Measurements from ENCODE around the gene RPL36. TPM values are rescaled to one million over a fixed set of nuclear protein-coding genes. Genes with fewer than 3 reads are reported as not detected.

RPL36 gene
- total RNA-seq, 4 donors from 2014 or later, result 572 to 1,565 (median 1,059) TPM

GRCh38 chr19:5677580-5677979 is 12.5 kb upstream of the RPL36 start:
- intact Hi-C loops (cut with DNase I), result no loop called here
- Histone ChIP-seq H3K4me1 (peaks cover 5 to 24% (median 12%) of the 10 kb centered on the region in 3 donors), H3K9me3 (no peaks in the 10 kb centered on the region), H3K27me3 (no peaks in the 10 kb centered on the region), H3K27ac (no peak overlapping the region), H3K36me3 (peaks cover 0 to 12% (median 0%) of the 10 kb centered on the region in 3 donors), H3K4me3 (no peak overlapping the region)
- no peak for TF ChIP-seq POLR2A (IDR thresholded peaks at IDR 0.05)
- WGBS, 2 donors, result 86% methylated on average over 1 to 3 of the region's 9 CpGs
- no peak for DNase-seq

DNA sequence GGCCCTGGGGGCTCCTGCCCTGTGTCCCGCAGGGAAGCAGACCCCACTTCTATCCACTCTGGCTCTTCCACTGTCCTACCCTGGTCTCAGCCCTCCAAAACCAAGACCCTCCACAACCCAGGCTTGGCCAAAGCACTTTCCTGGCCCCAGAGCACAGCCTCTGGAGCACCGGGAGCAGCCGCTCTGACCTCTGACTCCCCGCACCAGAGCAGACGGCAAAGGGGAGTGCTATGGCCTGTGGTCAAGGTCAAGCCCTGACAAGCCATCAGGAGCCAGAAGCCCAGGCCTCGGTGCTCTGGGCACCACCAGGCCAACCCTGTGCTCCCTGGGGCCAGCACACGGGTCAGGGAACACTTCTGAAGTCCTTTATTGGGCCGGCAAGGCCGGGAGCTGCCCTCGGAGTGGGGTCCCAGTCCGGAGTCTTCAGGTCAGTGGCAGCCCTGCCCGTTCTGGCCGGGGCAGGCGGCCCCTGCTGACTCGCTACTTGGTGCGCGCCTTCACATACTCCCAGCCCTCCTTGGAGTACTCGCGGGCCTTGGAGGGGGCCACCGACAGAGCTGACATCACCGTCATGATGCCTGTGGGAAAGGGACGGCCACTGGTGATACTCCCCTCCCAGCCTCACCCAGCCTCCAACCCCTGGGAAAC is 11.9 kb upstream of the RPL36 start:
- intact Hi-C loops (cut with DNase I), result no loop called here

DNA sequence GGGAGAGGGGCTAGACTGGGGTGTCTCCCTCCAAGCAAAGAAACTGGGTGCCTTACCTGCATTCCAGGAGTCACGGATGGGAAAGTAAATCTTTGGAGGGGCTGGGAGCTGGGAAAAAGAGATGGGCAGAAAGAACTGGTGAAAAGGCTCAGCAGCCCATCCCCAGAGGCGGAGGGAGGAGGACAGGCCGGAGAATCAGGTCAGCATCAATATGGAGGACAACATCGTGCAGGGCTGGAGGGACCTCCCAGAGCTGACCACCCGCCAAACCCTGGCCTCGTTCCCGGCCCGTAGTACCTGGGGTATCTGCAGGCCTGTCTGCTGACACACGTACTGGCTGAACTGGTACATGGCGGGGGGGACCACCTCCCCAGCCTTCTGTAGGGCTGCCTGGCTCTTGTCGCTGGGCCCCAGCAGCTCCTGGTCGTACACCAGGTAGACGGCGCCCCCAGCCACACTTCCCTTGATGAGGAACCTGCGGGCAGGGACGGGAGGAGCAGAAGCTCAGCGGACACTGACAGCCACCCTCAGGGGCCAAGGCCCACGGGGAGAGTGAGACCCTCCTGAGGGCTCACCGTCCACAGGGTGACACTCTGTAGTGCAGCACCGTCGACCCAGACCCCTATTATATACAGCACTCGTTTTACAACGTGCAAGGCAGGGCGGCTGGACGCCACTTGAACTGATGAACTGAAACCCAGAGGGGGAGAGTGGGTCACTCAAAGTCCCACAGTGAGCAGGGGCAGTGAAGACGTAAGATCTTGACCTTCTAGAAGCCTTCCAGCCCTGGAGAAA is 10.6 kb upstream of the RPL36 start:
- 20 to 40% methylated on average over 5 to 10 of the region's 26 CpGs for WGBS, 2 donors
- H3K27me3 ChIP-seq, result no peaks in the 10 kb centered on the region
- H3K36me3 ChIP-seq, result peaks cover 0 to 12% (median 0%) of the 10 kb centered on the region in 3 donors
- peaks cover 5 to 24% (median 12%) of the 10 kb centered on the region in 3 donors for H3K4me1 ChIP-seq
- peak overlapping the region; percentile 85 to 96 (median 92) for H3K4me3 ChIP-seq
- intact Hi-C loops (cut with DNase I), result loop anchor here (10.0 kb wide), 1 partner anchor 55 kb away; the partner anchor contains the start of genes SAFB and SAFB2
- H3K27ac ChIP-seq, result peak overlapping the region; percentile 90 to 97 (median 92)
- DNase-seq, result no peak
- no peaks in the 10 kb centered on the region for H3K9me3 ChIP-seq
- TF ChIP-seq, protein P1, sequence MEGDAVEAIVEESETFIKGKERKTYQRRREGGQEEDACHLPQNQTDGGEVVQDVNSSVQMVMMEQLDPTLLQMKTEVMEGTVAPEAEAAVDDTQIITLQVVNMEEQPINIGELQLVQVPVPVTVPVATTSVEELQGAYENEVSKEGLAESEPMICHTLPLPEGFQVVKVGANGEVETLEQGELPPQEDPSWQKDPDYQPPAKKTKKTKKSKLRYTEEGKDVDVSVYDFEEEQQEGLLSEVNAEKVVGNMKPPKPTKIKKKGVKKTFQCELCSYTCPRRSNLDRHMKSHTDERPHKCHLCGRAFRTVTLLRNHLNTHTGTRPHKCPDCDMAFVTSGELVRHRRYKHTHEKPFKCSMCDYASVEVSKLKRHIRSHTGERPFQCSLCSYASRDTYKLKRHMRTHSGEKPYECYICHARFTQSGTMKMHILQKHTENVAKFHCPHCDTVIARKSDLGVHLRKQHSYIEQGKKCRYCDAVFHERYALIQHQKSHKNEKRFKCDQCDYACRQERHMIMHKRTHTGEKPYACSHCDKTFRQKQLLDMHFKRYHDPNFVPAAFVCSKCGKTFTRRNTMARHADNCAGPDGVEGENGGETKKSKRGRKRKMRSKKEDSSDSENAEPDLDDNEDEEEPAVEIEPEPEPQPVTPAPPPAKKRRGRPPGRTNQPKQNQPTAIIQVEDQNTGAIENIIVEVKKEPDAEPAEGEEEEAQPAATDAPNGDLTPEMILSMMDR (IDR thresholded peaks at IDR 0.05), result no peak
- TF ChIP-seq POLR2A (IDR thresholded peaks at IDR 0.05), result no peak

More for the DNA sequence above, 11.9 kb upstream of the RPL36 start:
- H3K27ac ChIP-seq, result no peak overlapping the region
- H3K27me3 ChIP-seq, result no peaks in the 10 kb centered on the region
- DNase-seq, result no peak
- no peaks in the 10 kb centered on the region for H3K9me3 ChIP-seq
- no peak overlapping the region for H3K4me3 ChIP-seq
- TF ChIP-seq, protein P1 (IDR thresholded peaks at IDR 0.05), result no peak
- TF ChIP-seq POLR2A (IDR thresholded peaks at IDR 0.05), result no peak
- peaks cover 5 to 24% (median 12%) of the 10 kb centered on the region in 3 donors for H3K4me1 ChIP-seq
- 67 to 80% methylated on average over 1 to 2 of the region's 22 CpGs for WGBS, 2 donors
- peaks cover 0 to 12% (median 0%) of the 10 kb centered on the region in 3 donors for H3K36me3 ChIP-seq

DNA sequence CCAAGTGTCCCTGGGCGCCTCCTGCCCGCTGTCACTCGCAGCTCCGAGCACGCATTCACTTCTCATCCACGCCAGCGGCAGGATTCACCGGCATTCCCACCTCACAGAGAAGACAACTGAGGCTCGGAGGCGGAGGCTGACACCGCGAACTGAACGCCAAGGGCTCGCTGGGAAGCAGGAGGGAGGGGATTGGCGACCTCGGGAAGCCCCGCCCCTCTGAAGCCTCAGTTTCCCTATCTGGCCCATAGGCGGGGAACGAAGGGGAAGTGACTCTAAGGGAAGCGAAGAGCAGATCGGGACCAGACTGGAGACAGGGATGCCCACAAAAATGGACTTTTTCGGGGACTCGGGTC is 10.0 kb upstream of the RPL36 start:
- H3K4me1 ChIP-seq, result peaks cover 5 to 24% (median 12%) of the 10 kb centered on the region in 3 donors
- H3K4me3 ChIP-seq, result peak overlapping the region; percentile 85 to 96 (median 92)
- no peaks in the 10 kb centered on the region for H3K9me3 ChIP-seq
- peak overlapping the region; percentile 90 to 97 (median 92) for H3K27ac ChIP-seq
- H3K36me3 ChIP-seq, result peaks cover 0 to 12% (median 0%) of the 10 kb centered on the region in 3 donors
- H3K27me3 ChIP-seq, result no peaks in the 10 kb centered on the region
- 0% methylated on average over 13 to 15 of the region's 23 CpGs for WGBS, 2 donors
- TF ChIP-seq POLR2A (IDR thresholded peaks at IDR 0.05), result peak in 2 of 4 donors; percentile 13 to 28
- TF ChIP-seq, protein P1 (IDR thresholded peaks at IDR 0.05), result peak in 1 of 6 experiments; percentile 16
- no peak for DNase-seq
- intact Hi-C loops (cut with DNase I), result loop anchor here (10.0 kb wide), 1 partner anchor 55 kb away; the partner anchor contains the start of genes SAFB and SAFB2

DNA sequence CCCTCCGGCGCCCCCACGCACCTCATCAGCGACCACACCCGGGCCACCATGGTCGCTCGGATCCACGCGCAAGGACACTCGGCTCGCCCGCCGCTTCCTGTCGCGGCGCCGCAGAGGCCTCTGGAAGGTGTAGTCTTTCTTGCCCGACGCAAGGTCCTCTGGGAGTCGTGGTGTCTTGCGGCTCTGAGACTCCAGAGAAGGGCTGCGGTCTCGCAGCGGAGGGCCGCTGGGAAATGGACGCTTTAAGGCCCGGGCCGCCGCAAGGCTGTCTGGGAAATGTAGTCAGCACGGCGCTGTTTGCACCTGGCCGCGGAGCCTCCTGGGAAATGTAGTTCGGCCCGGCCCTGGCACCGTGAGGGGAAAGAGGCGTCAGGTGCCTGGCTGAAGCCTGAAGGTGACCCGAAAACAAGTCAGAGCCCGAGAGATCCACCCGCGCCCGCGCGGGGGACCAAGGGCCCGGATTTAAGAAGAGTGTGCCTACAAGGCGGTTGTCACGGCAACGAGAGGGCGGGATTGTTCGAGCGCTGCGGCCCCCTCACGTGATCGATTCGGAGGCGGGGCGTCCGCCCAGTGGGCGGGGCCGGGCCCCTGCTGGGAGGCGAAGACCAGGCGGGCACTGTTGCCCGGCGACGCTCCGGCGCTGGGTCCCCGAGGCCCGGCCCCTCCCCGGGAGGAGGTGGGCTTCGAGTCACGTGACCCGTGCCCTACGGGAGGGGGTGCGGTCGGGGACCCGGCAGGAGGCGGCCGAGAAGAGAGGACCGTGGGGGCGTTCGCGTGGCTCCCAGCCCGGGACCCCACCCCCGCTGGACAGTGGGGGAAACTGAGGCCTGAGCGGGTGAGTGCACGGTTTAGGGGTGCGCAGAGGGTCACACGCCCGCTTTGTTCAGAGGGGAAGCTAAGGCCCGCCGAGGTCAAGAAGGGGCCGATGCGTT is 9.4 kb upstream of the RPL36 start, which contains the start of the genes HSD11B1L and MICOS13:
Gene HSD11B1L, plus strand, starts transcription at position 591 of the 932 bp plus-strand sequence. CDS start 3,806 bp downstream, outside the sequence.
Gene MICOS13, minus strand, starts transcription at position 80 of the 932 bp plus-strand sequence. Its CDS starts 30 bp downstream, at position 50.
- DNase-seq, result peak; percentile 91
- peak within 1 kb of the TSS; percentile 85 to 96 (median 92) for H3K4me3 ChIP-seq
- 1 to 12% methylated on average over 7 to 31 of the region's 94 CpGs for WGBS, 2 donors
- H3K4me1 ChIP-seq, result peaks cover 5 to 24% (median 12%) of the 10 kb centered on the region in 3 donors
- H3K36me3 ChIP-seq, result peaks cover 0 to 12% (median 0%) of the 10 kb centered on the region in 3 donors
- intact Hi-C loops (cut with DNase I), result loop anchor here (10.0 kb wide), 1 partner anchor 56 kb away; the partner anchor contains the start of genes SAFB and SAFB2
- H3K27me3 ChIP-seq, result no peaks in the 10 kb centered on the region
- no peaks in the 10 kb centered on the region for H3K9me3 ChIP-seq
- H3K27ac ChIP-seq, result peak within 1 kb of the TSS; percentile 90 to 97 (median 92)
- TF ChIP-seq, protein P1 (IDR thresholded peaks at IDR 0.05), result peak in 1 of 6 experiments; percentile 26
- TF ChIP-seq POLR2A (IDR thresholded peaks at IDR 0.05), result no peak

All from esophagus squamous epithelium (tissue), 5 donors.